ENCODE measurements around the gene MCTP1. TPM values are rescaled to one million over a fixed set of nuclear protein-coding genes. Genes with fewer than 3 reads are reported as not detected.

Gene MCTP1
- total and polyA plus RNA-seq, 2 of the 8 experiments (the other 6 are each of a cell fraction or from before 2014, with no cell fraction given), result 0.56 to 3.4 TPM

DNA sequence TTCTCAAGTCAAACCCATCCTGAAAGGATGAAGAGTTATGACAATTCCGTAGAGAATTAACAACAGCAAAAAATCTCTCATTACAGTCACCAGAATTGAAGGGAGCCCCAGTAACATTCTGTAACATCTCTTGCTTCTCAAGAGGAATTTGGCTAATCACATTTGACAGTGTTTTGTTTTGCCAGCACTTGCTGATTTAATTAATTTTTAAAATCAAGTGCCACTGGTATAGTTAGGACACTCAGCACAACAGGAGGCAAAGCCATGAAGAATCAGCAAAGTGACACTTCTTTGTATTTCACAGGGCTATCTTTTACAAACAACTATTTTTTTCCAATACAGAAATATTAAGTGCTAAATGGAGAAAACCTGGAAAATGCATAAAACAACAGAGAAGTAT is 152.8 kb downstream of the MCTP1 start:
- no peaks in the 10 kb centered on the region; a peak in 1 of 7 replicates for H3K4me1 ChIP-seq (replicated peaks in 1 of 4; ENCODE audit: control insufficient read depth in 3 of 4, insufficient read depth in 4 of 4, low read length in 3 of 4)
- no peak for DNase-seq (ENCODE audit: low read depth in 1 of 2, low spot score in 2 of 2)
- no peaks in the 10 kb centered on the region for H3K9me3 ChIP-seq (ENCODE audit: insufficient read depth in 2 of 2, low read depth in 1 of 2, low read length in 1 of 2)
- H3K27ac ChIP-seq (ENCODE audit: low read depth, low read length), result no peak overlapping the region
- H2AFZ ChIP-seq (ENCODE audit: low read length), result no peak overlapping the region
- H3K56ac ChIP-seq (replicated peaks; ENCODE audit: insufficient read length, low read depth, low read length), result no peak overlapping the region
- no peaks in the 10 kb centered on the region for H3K23me2 ChIP-seq (ENCODE audit: low read depth, low read length)
- H4K20me1 ChIP-seq (replicated peaks in 1 of 2; ENCODE audit: control insufficient read depth in 1 of 2, insufficient read depth in 2 of 2, low read length in 2 of 2), result no peaks in the 10 kb centered on the region
- no peak overlapping the region for H3K4ac ChIP-seq (replicated peaks; ENCODE audit: insufficient read length, low read depth, low read length)
- no peak overlapping the region for H3K9ac ChIP-seq (replicated peaks in 1 of 4; ENCODE audit: extremely low read depth in 1 of 4, low read depth in 3 of 4, low read length in 3 of 4)
- no peaks in the 10 kb centered on the region for H3K79me2 ChIP-seq (ENCODE audit: control insufficient read depth in 1 of 2, insufficient read depth in 2 of 2, low read length in 2 of 2)
- 84% methylated on average over 1 of the region's 1 CpG; no CpG with 5 or more reads in 1 of the 2 experiments for WGBS, 2 experiments (ENCODE audit: extremely low coverage in 1 of 2, insufficient coverage in 1 of 2, insufficient read length in 1 of 2, insufficient replicate concordance in 2 of 2, low coverage in 1 of 2, low lambda C conversion rate in 2 of 2, missing lambda C conversion rate in 1 of 2)
- no peak overlapping the region for H2BK120ac ChIP-seq (replicated peaks; ENCODE audit: low read depth, low read length)
- H4K8ac ChIP-seq (ENCODE audit: extremely low read depth, insufficient read depth, low read length), result no peak overlapping the region
- no peak overlapping the region for H2BK5ac ChIP-seq (ENCODE audit: low read depth, low read length)
- no peak overlapping the region for H3K23ac ChIP-seq (ENCODE audit: insufficient read length)
- H3K4me2 ChIP-seq (ENCODE audit: insufficient read depth in 1 of 2, low read depth in 2 of 2, low read length in 2 of 2), result no peak overlapping the region
- no peak overlapping the region for H4K91ac ChIP-seq (replicated peaks; ENCODE audit: insufficient read length, low read length)
- ChIA-PET CTCF (ENCODE audit: partially characterized antibody) (interaction anchor here (1.4 kb wide), 1 partner anchor 23 kb away, joined by 4 read pairs; no protein-coding TSS in a partner anchor), POLR2A (ENCODE audit: partially characterized antibody) (no interaction called here)
- H3K4me3 ChIP-seq (ENCODE audit: extremely low read depth in 1 of 4, insufficient read depth in 2 of 4, low read depth in 3 of 4, low read length in 4 of 4), result no peak overlapping the region
- H3K36me3 ChIP-seq (ENCODE audit: control insufficient read depth in 2 of 4, insufficient read depth in 4 of 4, low read length in 3 of 4), result no peaks in the 10 kb centered on the region
- no peak overlapping the region for H2BK12ac ChIP-seq (ENCODE audit: low read depth, low read length)
- H3K79me1 ChIP-seq (ENCODE audit: low read depth, low read length), result no peaks in the 10 kb centered on the region
- H4K5ac ChIP-seq (ENCODE audit: insufficient read length, low read depth, low read length), result no peak overlapping the region
- no peak overlapping the region for H3K14ac ChIP-seq (ENCODE audit: insufficient read length)
- H2BK15ac ChIP-seq (ENCODE audit: low read length), result no peak overlapping the region
- no peak overlapping the region for H3K18ac ChIP-seq (ENCODE audit: extremely low read depth, low read length)
- FAIRE-seq, result no peak
- peaks cover 0 to 1% (median 0%) of the 10 kb centered on the region in 4 experiments; a peak in 1 of 7 replicates for H3K27me3 ChIP-seq (replicated peaks in 1 of 4; ENCODE audit: control insufficient read depth in 3 of 4, extremely low read depth in 1 of 4, insufficient read depth in 3 of 4, low read length in 3 of 4)
- H2AK5ac ChIP-seq (ENCODE audit: low read depth, low read length), result no peak overlapping the region
- H2BK20ac ChIP-seq (ENCODE audit: low read length), result no peak overlapping the region
- TF ChIP-seq RXRA (IDR thresholded peaks at IDR 0.05; ENCODE audit: insufficient read depth, low read depth, low read length), result no peak
- no peak for TF ChIP-seq GABPA (IDR thresholded peaks at IDR 0.05; ENCODE audit: borderline replicate concordance, insufficient read depth, low read length)
- TF ChIP-seq TCF12 (IDR thresholded peaks at IDR 0.05; ENCODE audit: low read depth, low read length), result no peak
- no peak for TF ChIP-seq KDM4A (IDR thresholded peaks at IDR 0.05; ENCODE audit: low read depth, low read length, severe bottlenecking)
- TF ChIP-seq, protein P1, sequence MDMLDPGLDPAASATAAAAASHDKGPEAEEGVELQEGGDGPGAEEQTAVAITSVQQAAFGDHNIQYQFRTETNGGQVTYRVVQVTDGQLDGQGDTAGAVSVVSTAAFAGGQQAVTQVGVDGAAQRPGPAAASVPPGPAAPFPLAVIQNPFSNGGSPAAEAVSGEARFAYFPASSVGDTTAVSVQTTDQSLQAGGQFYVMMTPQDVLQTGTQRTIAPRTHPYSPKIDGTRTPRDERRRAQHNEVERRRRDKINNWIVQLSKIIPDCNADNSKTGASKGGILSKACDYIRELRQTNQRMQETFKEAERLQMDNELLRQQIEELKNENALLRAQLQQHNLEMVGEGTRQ (IDR thresholded peaks at IDR 0.05; ENCODE audit: low read length), result no peak
- TF ChIP-seq EP300 (IDR thresholded peaks at IDR 0.05; ENCODE audit: borderline replicate concordance in 1 of 2, low read depth in 2 of 2, low read length in 2 of 2), result no peak
- TF ChIP-seq SP4 (IDR thresholded peaks at IDR 0.05; ENCODE audit: low read length), result no peak
- TF ChIP-seq ZNF274 (IDR thresholded peaks at IDR 0.05; ENCODE audit: borderline replicate concordance, extremely low read depth, low read length), result no peak

All from H1 (cell line).